ENCODE data around the gene DNAH17.

Gene DNAH17

GRCh38 chr17:78490673-78491072 lies 86.5 kb downstream of the DNAH17 start:
- Histone ChIP-seq H3K36me3 (no peaks in the 10 kb centered on the region), H3K4me1 (no peaks in the 10 kb centered on the region), H3K9me3 (no peaks in the 10 kb centered on the region), H3K27me3 (no peaks in the 10 kb centered on the region), H3K4me3 (ENCODE audit: low read depth, low read length) (no peak overlapping the region)
- no peak for DNase-seq
- no peak for TF ChIP-seq CTCF (IDR thresholded peaks at IDR 0.05; ENCODE audit: low read depth, low read length)

DNA sequence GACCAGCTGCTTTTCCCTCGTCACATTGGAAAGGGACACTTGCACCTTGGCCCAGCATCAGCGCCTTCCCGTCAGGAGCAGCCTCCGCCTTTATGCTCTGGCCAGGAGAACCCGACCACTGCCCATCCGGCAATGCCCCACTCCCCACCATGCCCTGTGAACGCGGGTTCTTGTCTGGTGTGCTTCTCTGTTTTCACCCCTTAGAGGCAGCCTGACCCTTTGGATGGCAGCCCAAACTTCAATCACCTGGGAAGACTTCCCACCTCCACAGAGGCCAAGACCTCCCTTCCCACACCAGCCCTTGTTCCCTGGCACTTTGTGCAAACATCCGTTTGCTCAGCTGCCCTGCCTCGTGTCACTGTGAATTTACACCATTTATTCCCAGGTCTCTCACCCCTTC lies 87.0 kb downstream of the DNAH17 start:
- no peak for DNase-seq
- H3K36me3 ChIP-seq = no peaks in the 10 kb centered on the region
- no peaks in the 10 kb centered on the region for H3K27me3 ChIP-seq
- no peak for TF ChIP-seq CTCF (IDR thresholded peaks at IDR 0.05; ENCODE audit: low read depth, low read length)
- H3K9me3 ChIP-seq = no peaks in the 10 kb centered on the region
- H3K4me1 ChIP-seq = no peaks in the 10 kb centered on the region
- H3K4me3 ChIP-seq (ENCODE audit: low read depth, low read length) = no peak overlapping the region

- no peak for DNase-seq
- Histone ChIP-seq H3K36me3 (no peaks in the 10 kb centered on the region), H3K9me3 (no peaks in the 10 kb centered on the region), H3K27me3 (no peaks in the 10 kb centered on the region), H3K4me3 (ENCODE audit: low read depth, low read length) (no peak overlapping the region), H3K4me1 (no peaks in the 10 kb centered on the region)
- no peak for TF ChIP-seq CTCF (IDR thresholded peaks at IDR 0.05; ENCODE audit: low read depth, low read length)
These were observed 88.1 kb downstream of the DNAH17 start for GRCh38 chr17:78488867-78489634.

GRCh38 chr17:78488156-78488555 lies 89.0 kb downstream of the DNAH17 start:
- DNase-seq = no peak
- no peaks in the 10 kb centered on the region for H3K9me3 ChIP-seq
- no peak for TF ChIP-seq CTCF (IDR thresholded peaks at IDR 0.05; ENCODE audit: low read depth, low read length)
- H3K36me3 ChIP-seq = no peaks in the 10 kb centered on the region
- no peaks in the 10 kb centered on the region for H3K4me1 ChIP-seq
- no peak overlapping the region for H3K4me3 ChIP-seq (ENCODE audit: low read depth, low read length)
- no peaks in the 10 kb centered on the region for H3K27me3 ChIP-seq

GRCh38 chr17:78486946-78487680 lies 90.1 kb downstream of the DNAH17 start:
- no peaks in the 10 kb centered on the region for H3K4me1 ChIP-seq
- TF ChIP-seq CTCF (IDR thresholded peaks at IDR 0.05; ENCODE audit: low read depth, low read length) = no peak
- H3K36me3 ChIP-seq = no peaks in the 10 kb centered on the region
- no peaks in the 10 kb centered on the region for H3K27me3 ChIP-seq
- no peak overlapping the region for H3K4me3 ChIP-seq (ENCODE audit: low read depth, low read length)
- no peak for DNase-seq
- H3K9me3 ChIP-seq = no peaks in the 10 kb centered on the region

- DNase-seq = no peak
- no peaks in the 10 kb centered on the region for H3K27me3 ChIP-seq
These were observed 90.9 kb downstream of the DNAH17 start for GRCh38 chr17:78486228-78486802.

More at GRCh38 chr17:78486228-78486802, 90.9 kb downstream of the DNAH17 start:
- no peaks in the 10 kb centered on the region for H3K4me1 ChIP-seq
- no peaks in the 10 kb centered on the region for H3K9me3 ChIP-seq
- no peak overlapping the region for H3K4me3 ChIP-seq (ENCODE audit: low read depth, low read length)
- no peak for TF ChIP-seq CTCF (IDR thresholded peaks at IDR 0.05; ENCODE audit: low read depth, low read length)
- H3K36me3 ChIP-seq = no peaks in the 10 kb centered on the region
